ENCODE data around the gene LGALS3. TPM values are rescaled to one million over a fixed set of nuclear protein-coding genes. Genes with fewer than 3 reads are reported as not detected.

Gene LGALS3
- total RNA-seq, 1 donor from 2014 or later: 60.1 TPM

DNA sequence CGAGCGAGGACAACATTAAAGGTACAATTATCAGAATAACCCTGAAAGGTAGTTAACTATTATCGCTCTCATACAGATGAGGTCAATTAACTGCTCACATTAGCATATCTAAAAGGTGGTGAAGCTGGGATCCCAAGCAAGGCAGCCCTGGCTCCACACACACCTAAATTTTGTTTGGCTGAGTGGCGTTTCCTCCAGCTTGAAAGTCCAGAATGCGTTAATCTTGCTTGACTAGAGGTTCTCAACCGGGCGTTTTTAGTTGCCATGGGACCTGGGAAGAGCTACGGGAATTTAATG lies 61.8 kb downstream of the LGALS3 start:
- DNase-seq (ENCODE audit: low read depth, low spot score): no peak

DNA sequence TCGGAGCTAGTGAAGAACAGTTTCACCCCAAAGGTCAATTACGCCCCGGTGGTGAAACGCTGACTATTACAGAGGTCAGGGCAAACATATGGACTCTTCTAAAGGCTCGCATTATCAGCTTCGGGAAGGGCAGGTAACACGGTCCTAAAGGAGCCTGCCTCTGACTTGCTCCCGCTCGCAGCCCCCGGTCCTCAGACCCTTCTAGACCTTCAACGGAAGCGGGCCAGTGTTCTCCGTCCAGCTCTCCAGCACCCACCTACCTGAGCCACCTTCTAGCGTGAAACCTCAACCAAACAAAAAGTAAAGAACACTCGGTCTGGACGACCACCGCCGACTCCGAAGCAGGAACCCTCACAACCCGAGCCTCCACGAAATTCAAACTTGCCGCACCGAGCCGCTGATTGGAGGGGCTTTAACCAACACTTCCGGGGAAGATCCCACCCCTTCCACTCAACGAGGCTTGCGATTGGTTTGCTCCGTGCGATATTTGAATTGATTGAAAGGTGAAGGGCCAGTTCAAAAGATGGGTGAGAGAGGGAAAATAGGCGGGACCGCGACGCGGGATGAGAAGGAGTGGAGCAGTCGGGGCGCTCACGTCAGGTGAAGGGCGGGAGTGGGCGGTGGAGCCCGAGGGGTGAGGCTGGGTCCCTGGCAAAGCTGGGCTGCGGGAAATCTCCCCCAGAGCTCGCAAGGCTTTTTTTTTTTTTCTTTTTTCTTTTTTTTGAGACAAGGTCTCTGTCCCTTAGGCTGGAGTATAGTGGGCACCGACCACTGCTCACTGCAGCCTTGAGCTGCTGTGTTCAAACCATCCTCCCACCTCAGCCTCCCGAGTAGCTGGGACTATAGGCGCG lies 62.4 kb downstream of the LGALS3 start, which contains the start of gene DLGAP5:
DLGAP5 (minus strand) TSS at position 383 of the 851 bp plus-strand sequence. CDS start 2,406 bp downstream, outside the sequence.
- peak; percentile 83 for DNase-seq (ENCODE audit: low read depth, low spot score)

DNA sequence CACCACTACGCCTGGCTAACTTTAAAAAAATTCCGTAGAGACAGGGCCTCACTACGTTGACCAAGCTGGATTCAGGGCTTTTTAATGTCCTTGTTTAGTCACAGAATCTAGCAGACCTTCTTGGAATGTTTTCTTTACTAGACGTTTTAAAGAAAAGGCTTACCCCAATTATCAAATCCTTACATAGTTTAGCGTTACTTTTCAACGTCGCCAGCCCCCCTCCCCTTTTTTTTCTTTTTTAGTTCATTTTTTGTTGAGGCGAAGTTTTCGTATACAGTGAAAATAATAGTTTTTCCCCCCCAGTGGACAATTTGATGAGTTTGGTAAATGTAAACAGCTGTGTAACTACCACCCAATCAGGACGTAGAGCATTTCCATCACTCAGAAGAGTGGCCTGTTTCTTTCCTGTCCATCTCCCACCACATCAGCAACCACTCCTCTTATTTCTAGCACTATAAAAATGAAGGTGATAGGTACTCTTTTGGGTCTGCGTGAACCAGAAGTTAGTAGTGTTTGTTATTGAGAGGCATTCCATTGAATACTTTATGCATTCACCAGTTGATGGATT lies 63.1 kb downstream of the LGALS3 start:
- DNase-seq (ENCODE audit: low read depth, low spot score): no peak

DNA sequence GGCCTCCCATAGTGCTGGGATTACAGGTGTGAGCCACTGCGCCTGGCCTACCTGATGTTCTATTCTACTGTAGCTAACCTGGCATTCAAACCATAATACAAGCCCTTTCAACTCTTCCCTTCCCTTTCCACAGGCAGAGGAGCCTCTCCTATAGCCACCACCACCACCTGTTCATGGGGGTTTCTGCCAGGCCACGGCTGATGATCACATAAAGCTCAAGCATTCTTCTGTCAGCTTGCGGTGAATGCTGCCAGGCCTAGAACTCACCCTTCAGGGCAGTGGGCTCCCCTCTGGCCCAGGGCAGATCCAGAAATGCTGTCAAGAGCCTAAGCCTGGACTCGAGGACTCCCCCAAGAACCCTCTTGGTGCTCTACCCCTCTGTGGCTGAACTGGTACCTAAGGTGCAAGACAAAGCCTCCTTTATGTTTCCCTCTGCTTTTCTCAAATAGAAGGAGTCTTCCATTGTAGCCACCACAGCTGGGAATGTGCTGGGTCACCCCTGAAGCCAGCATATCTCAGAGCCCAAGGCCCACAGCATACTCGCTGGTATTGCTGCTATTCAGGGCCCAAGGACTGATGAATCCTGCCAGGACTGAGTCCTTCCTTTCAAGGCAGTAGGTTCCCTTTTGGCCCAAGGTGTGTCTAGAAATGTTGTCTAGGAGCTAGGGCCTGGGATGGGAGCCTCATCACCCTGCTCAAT lies 65.8 kb downstream of the LGALS3 start:
- no peak for DNase-seq (ENCODE audit: low read depth, low spot score)

Other genes with a start within 250 kb of the LGALS3 start
- gene GCH1, start 226.4 kb upstream of the LGALS3 start, total RNA-seq: 4.4 and 7.1 TPM in 2 replicates
- 18.0 and 27.6 TPM in 2 replicates for gene WDHD1, start 102.2 kb upstream of the LGALS3 start, total RNA-seq
- 18.1 and 29.4 TPM in 2 replicates for gene SOCS4, start 102.0 kb upstream of the LGALS3 start, total RNA-seq
- 22.9 and 23.7 TPM in 2 replicates for gene MAPK1IP1L, start 77.6 kb upstream of the LGALS3 start, total RNA-seq
- 48.5 and 77.7 TPM in 2 replicates for gene DLGAP5, start 62.3 kb downstream of the LGALS3 start, total RNA-seq
- gene FBXO34, start 142.2 kb downstream of the LGALS3 start, total RNA-seq: 27.6 and 31.7 TPM in 2 replicates